ENCODE data around the gene PDCL2. TPM values are rescaled to one million over a fixed set of nuclear protein-coding genes. Genes with fewer than 3 reads are reported as not detected.

Gene PDCL2
- total and polyA plus RNA-seq, 2 of the 8 experiments (the other 6 are each of a cell fraction or from before 2014, with no cell fraction given): not detected

DNA sequence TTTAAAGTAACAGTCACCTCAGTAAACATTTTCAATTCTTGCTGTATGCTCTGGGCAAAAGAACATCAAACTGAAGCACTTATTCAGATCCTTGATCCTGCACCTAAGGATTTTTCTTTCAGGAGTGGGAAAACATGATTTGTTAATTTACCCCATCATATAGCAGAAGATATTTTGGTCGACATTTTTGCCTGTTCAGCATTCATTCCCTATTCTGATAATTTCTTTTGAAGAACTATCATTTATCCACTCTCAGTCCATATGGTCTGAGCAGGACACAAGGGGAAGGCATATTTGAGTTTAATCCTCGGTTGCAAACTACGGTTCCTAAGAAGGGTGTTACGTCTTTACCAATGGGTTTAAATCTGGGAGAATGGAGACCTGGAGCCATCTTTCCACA is 44.1 kb downstream of the PDCL2 start:
- Histone ChIP-seq H2BK5ac (ENCODE audit: low read depth, low read length) (no peak overlapping the region), H3K14ac (ENCODE audit: insufficient read length) (no peak overlapping the region), H2BK20ac (ENCODE audit: low read length) (no peak overlapping the region), H3K27ac (ENCODE audit: low read depth, low read length) (peak overlapping the region; percentile 57; the same call in 1 of the 2 replicates), H3K79me1 (ENCODE audit: low read depth, low read length) (no peaks in the 10 kb centered on the region; the same call in 1 of the 2 replicates), H4K5ac (ENCODE audit: insufficient read length, low read depth, low read length) (no peak overlapping the region), H3K9me3 (ENCODE audit: insufficient read depth in 2 of 2, low read depth in 1 of 2, low read length in 1 of 2) (no peaks in the 10 kb centered on the region), H2BK15ac (ENCODE audit: low read length) (no peak overlapping the region), H2BK12ac (ENCODE audit: low read depth, low read length) (no peak overlapping the region), H3K18ac (ENCODE audit: extremely low read depth, low read length) (peak overlapping the region; percentile 55), H2AFZ (ENCODE audit: low read length) (0 out of 2 replicates have a peak overlapping the region, but pooled peaks have one; percentile 47), H3K56ac (replicated peaks; ENCODE audit: insufficient read length, low read depth, low read length) (no peak overlapping the region), H3K23ac (ENCODE audit: insufficient read length) (no peak overlapping the region), H3K79me2 (ENCODE audit: control insufficient read depth in 1 of 2, insufficient read depth in 2 of 2, low read length in 2 of 2) (peaks cover 0 to 26% of the 10 kb centered on the region in 2 experiments; a peak in 3 of 4 replicates), H3K4me3 (ENCODE audit: extremely low read depth in 1 of 4, insufficient read depth in 2 of 4, low read depth in 3 of 4, low read length in 4 of 4) (peak overlapping the region; percentile 63 to 92 (median 78); a peak in 7 of 8 replicates), H3K4me1 (replicated peaks in 1 of 4; ENCODE audit: control insufficient read depth in 3 of 4, insufficient read depth in 4 of 4, low read length in 3 of 4) (peaks cover 6 to 9% (median 8%) of the 10 kb centered on the region in 4 experiments; a peak in 5 of 7 replicates), H4K8ac (ENCODE audit: extremely low read depth, insufficient read depth, low read length) (no peak overlapping the region), H3K4ac (replicated peaks; ENCODE audit: insufficient read length, low read depth, low read length) (peak overlapping the region; percentile 28), H3K9ac (replicated peaks in 1 of 4; ENCODE audit: extremely low read depth in 1 of 4, low read depth in 3 of 4, low read length in 3 of 4) (peak overlapping the region in 1 of 4 experiments; percentile 20; a peak in 1 of 7 replicates), H4K20me1 (replicated peaks in 1 of 2; ENCODE audit: control insufficient read depth in 1 of 2, insufficient read depth in 2 of 2, low read length in 2 of 2) (peaks cover 0 to 2% of the 10 kb centered on the region in 2 experiments), H4K91ac (replicated peaks; ENCODE audit: insufficient read length, low read length) (no peak overlapping the region), H3K4me2 (ENCODE audit: insufficient read depth in 1 of 2, low read depth in 2 of 2, low read length in 2 of 2) (peak overlapping the region; percentile 64 to 83), H3K36me3 (ENCODE audit: control insufficient read depth in 2 of 4, insufficient read depth in 4 of 4, low read length in 3 of 4) (no peaks in the 10 kb centered on the region), H3K27me3 (replicated peaks in 1 of 4; ENCODE audit: control insufficient read depth in 3 of 4, extremely low read depth in 1 of 4, insufficient read depth in 3 of 4, low read length in 3 of 4) (no peaks in the 10 kb centered on the region), H2AK5ac (ENCODE audit: low read depth, low read length) (no peak overlapping the region), H3K23me2 (ENCODE audit: low read depth, low read length) (peaks cover 5% of the 10 kb centered on the region; the same call in 1 of the 2 replicates), H2BK120ac (replicated peaks; ENCODE audit: low read depth, low read length) (no peak overlapping the region)
- WGBS, 2 experiments (ENCODE audit: extremely low coverage in 1 of 2, insufficient coverage in 1 of 2, insufficient read length in 1 of 2, insufficient replicate concordance in 2 of 2, low coverage in 1 of 2, low lambda C conversion rate in 2 of 2, missing lambda C conversion rate in 1 of 2): 66% methylated on average over 4 of the region's 4 CpGs; no CpG with 5 or more reads in 1 of the 2 experiments
- ChIA-PET CTCF (ENCODE audit: partially characterized antibody) (no interaction called here), POLR2A (ENCODE audit: partially characterized antibody) (no interaction called here)
- DNase-seq (ENCODE audit: low read depth in 1 of 2, low spot score in 2 of 2) (no peak), FAIRE-seq (no peak)
- TF ChIP-seq KDM4A (IDR thresholded peaks at IDR 0.05; ENCODE audit: low read depth, low read length, severe bottlenecking) (no peak), RBBP5 (IDR thresholded peaks at IDR 0.05; ENCODE audit: borderline replicate concordance, low read depth, low read length) (no peak), TBP (IDR thresholded peaks at IDR 0.05; ENCODE audit: low read depth, low read length) (no peak), CBX8 (IDR thresholded peaks at IDR 0.05; ENCODE audit: borderline replicate concordance, low read depth, low read length) (no peak), RFX5 (IDR thresholded peaks at IDR 0.05; ENCODE audit: borderline replicate concordance, low read depth, low read length) (no peak), PHF8 (conservative IDR thresholded peaks at IDR 0.05; ENCODE audit: low read depth, low read length) (no peak), GTF2F1 (IDR thresholded peaks at IDR 0.05; ENCODE audit: borderline replicate concordance, low read depth, low read length) (no peak), KDM1A (IDR thresholded peaks at IDR 0.05; ENCODE audit: borderline replicate concordance, low read length) (no peak), EP300 (IDR thresholded peaks at IDR 0.05; ENCODE audit: borderline replicate concordance in 1 of 2, low read depth in 2 of 2, low read length in 2 of 2) (no peak), CTCF (IDR thresholded peaks at IDR 0.05; ENCODE audit: control extremely low read depth in 1 of 3, insufficient read depth in 1 of 3, low read depth in 1 of 3, low read length in 3 of 3) (no peak), SP4 (IDR thresholded peaks at IDR 0.05; ENCODE audit: low read length) (no peak)

Measured in H1 (cell line).